HG02852 (cell line): Measurements from ENCODE around the gene MTF2.

Experiments used
- ATAC-seq: cut with Tn5 transposase; IDR thresholded peaks from one replicate; pipeline ENCODE4 v1.9.1; 2021; ENCODE audit warnings: mild to moderate bottlenecking, moderate library complexity; ENCODE audit not compliant: unreplicated experiment

The MTF2 gene

GRCh38 chr1:93179886-93180722 is 101.0 kb downstream of the MTF2 start, which contains the start of gene TMED5:
TMED5 (minus strand) TSS chr1:93180413; CDS start chr1:93180242, 171 bp downstream.
- peak; percentile 81 for ATAC-seq

DNA sequence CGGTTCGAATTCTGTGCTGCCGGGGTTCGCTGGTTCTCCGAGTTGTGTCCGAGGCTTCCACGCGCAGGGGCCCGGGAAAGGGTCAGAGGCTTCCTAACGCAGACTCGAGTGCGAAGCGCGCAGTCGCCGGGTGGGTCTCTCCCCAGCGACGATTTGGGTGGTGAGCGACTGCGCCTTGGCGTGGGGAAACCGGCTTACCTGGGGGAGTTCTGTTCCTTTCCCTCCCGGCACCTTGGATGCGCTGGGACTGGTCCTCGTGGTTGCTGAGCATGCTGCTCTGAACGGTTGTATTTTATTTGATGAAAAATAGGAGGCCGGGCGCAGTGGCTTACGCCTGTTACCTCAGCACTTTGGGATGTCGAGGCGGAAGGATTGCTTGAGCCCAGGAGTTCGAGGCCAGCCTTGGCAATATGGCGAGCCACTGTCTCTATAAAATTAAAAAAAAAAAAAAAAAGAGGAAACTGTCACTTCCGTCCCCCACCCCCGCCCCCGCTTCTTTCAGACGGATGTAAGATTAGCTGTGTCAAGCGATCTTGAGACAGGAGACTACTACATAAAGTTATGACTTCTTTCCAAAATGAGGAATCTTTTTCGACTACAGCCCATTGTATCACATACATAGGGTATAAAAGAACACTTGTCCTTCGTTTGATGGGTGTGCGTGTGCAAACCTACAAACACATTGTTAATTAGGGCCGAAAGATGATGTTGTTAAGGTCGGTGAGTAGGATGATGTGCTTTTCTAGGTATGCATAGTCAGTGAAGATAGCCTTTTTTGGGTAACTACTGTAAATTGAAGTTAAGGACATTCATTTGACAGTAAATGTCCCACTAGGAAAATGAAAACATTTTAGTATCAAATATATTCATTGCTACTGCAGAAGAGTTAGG is 101.9 kb downstream of the MTF2 start, which contains the start of gene CCDC18:
TSS of gene CCDC18 (plus strand) at position 2 of the 891 bp plus-strand sequence. CDS start 2,638 bp downstream, outside the sequence.
- ATAC-seq, result peak; percentile 7

GRCh38 chr1:93186667-93187066 is 107.6 kb downstream of the MTF2 start:
- ATAC-seq, result no peak
